Upper lobe of left lung (tissue), 4 donors: Measurements from ENCODE around the gene TMEM132D.

ENCODE experiments used
- CTCF ChIP-seq, 6 experiments: fragments of 450-650 bp in 4 of 6; fragments of 200-600 bp in 2 of 6; sonication (generic) in 2 of 6; IDR thresholded peaks; one replicate each; pipeline ENCODE4 v1.5.1; 2016 to 2019; ENCODE audit warnings: antibody characterized with exemption in 6 of 6
- EP300 ChIP-seq, 4 donors: sonication (generic); formaldehyde crosslinking; IDR thresholded peaks; one replicate each; pipeline ENCODE4 v1.5.1; 2017; ENCODE audit warnings: antibody characterized with exemption in 4 of 4, control low read depth in 2 of 4
- POLR2AphosphoS5 ChIP-seq, 2 donors: sonication (generic); formaldehyde crosslinking; IDR thresholded peaks; one replicate each; pipeline ENCODE4 v1.5.1; 2017; ENCODE audit warnings: antibody characterized with exemption in 2 of 2

DNA sequence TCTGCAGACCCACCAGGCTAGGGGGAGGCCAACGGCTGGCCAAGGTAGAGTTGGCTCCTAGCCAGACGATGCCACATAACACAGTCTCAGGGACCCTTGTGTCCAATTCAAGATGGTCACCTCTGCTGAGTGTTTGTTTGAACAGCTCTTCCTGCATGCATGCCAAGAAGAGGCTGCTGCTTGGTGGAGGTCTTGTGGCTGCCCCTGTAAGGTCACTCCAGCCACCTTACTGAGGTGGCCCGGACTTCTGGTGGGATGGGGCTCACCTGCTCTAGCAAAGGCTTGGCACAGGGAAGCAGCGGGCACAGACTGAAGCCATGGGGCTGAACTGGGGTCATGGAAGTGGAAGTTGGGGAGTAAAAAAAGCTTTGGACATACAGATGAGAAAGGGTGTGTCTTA, 840.2 kb downstream of the TMEM132D start:
- TF ChIP-seq POLR2AphosphoS5 (IDR thresholded peaks at IDR 0.05) (no peak), CTCF (IDR thresholded peaks at IDR 0.05) (no peak), EP300 (IDR thresholded peaks at IDR 0.05) (no peak)
